Heart left ventricle (tissue), 13 donors: Measurements from ENCODE around the gene RAI1.

ENCODE experiments used
- POLR2A ChIP-seq, 2 donors: fragments of 450-650 bp; IDR thresholded peaks; one replicate each; pipeline ENCODE4 v1.6.1; 2017; ENCODE audit warnings: antibody characterized with exemption in 2 of 2, mild to moderate bottlenecking in 2 of 2, moderate library complexity in 2 of 2
- TF ChIP-seq, protein P1 (sequence below), 12 donors: fragments of 200-600 bp; sonication (generic) in 4 of 12; IDR thresholded peaks; one replicate each; pipeline versions ENCODE4 v1.5.0 to v1.8.0; 2018 to 2022; ENCODE audit warnings: antibody characterized with exemption in 12 of 12, mild to moderate bottlenecking in 5 of 12
- donor health status: ischemic (EF 13 %, LVEDD 7.1; RV severe dilation, severe dysfunction).
- donor health status: DM: no; HTN: yes; CAD: no.
- donor health status: DM: no; HTN: no; CAD: no.
- donor health status: ischemic (EF 25% LVEDD 6.9; RV normal size, moderate dysfunction).
- donor health status: ischemic (EF 25% LVEDD 5.7; RV mildly dilated, moderate dysfunction).
- donor health status: ischemic (EF 35%, LVEDD 5.7; RV mildly dilated, moderate dysfunction).
- donor health status: nonischemic (EF 11% LVEDD 7.7; RV severe dilation, severe dysfunction).
- donor health status: DM: yes; HTN: yes; CAD: no.
- donor health status: PGD.
- donor health status: ischemic (EF 29% LVEDD 5.4; RV normal size, mild dysfunction).
- donor health status: nonischemic (EF 23%, LVEDD 6.1; RV moderate dilation, normal function).

DNA sequence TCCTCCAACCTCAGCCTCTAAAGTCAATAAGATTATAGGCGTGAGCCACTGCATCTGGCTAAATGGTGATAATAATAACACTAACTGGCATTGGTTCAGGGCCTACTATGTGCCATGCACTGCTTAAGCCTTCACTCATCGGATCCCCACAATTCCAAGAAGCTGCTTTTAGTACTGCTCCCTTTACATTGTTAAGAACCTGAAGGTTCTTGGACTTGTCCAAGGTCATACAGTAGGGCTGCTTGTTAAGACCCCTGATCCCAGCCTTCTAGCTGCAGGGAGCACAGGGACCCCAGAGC lies 149.0 kb downstream of the RAI1 start:
- TF ChIP-seq, protein P1, sequence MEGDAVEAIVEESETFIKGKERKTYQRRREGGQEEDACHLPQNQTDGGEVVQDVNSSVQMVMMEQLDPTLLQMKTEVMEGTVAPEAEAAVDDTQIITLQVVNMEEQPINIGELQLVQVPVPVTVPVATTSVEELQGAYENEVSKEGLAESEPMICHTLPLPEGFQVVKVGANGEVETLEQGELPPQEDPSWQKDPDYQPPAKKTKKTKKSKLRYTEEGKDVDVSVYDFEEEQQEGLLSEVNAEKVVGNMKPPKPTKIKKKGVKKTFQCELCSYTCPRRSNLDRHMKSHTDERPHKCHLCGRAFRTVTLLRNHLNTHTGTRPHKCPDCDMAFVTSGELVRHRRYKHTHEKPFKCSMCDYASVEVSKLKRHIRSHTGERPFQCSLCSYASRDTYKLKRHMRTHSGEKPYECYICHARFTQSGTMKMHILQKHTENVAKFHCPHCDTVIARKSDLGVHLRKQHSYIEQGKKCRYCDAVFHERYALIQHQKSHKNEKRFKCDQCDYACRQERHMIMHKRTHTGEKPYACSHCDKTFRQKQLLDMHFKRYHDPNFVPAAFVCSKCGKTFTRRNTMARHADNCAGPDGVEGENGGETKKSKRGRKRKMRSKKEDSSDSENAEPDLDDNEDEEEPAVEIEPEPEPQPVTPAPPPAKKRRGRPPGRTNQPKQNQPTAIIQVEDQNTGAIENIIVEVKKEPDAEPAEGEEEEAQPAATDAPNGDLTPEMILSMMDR (IDR thresholded peaks at IDR 0.05), result no peak
- TF ChIP-seq POLR2A (IDR thresholded peaks at IDR 0.05), result no peak
